ENCODE measurements around the gene PLEK.
"Not testable (repeated sequence)": the region's sequence is repeated elsewhere in the genome, so short reads cannot be mapped to it uniquely, and the experiment has no call there.

Gene PLEK, protein sequence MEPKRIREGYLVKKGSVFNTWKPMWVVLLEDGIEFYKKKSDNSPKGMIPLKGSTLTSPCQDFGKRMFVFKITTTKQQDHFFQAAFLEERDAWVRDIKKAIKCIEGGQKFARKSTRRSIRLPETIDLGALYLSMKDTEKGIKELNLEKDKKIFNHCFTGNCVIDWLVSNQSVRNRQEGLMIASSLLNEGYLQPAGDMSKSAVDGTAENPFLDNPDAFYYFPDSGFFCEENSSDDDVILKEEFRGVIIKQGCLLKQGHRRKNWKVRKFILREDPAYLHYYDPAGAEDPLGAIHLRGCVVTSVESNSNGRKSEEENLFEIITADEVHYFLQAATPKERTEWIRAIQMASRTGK

DNA sequence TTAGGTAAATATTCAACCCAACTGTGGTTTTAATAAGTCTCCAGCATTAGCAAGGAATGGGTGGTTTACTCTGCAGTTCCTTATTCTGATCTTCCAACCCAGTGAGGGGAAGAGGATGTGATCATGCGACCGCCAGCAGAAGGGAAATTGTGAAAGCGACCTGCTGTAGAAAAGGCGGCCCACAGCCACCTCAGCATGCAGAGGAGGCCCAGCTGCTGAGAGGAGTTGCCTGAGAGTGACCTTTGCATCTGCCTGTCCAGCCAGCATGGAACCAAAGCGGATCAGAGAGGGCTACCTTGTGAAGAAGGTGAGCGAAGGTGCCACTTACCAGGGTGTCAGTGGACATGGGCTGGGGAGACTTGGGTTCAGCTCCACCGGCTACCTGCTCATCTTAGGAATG, at the start of gene PLEK:
Gene PLEK, plus strand, starts transcription at position 196 of the 400 bp plus-strand sequence. Its CDS starts 70 bp downstream, at position 266.
- peak; percentile 19 for DNase-seq (ENCODE audit: low spot score)

DNA sequence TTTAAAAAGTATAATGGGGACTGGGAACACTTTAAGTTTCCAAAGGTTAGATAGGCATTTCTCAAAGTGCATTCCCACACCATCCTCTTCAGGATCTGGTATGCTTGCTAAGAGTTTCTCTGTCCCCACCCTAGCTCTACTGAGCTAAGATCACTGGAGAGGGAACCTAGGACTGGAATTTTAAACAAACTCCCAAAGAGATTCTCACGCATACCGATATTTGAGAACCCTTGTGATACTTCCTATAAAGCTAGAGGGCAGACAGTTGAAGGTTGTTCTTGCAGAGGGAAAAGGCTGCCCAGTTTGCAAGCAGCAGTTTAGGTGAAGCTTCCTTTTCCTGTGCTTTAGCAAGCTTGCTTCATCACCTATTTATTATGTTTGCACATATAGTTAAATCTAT, 49.0 kb upstream of the PLEK start:
- DNase-seq (ENCODE audit: low spot score) = no peak

DNA sequence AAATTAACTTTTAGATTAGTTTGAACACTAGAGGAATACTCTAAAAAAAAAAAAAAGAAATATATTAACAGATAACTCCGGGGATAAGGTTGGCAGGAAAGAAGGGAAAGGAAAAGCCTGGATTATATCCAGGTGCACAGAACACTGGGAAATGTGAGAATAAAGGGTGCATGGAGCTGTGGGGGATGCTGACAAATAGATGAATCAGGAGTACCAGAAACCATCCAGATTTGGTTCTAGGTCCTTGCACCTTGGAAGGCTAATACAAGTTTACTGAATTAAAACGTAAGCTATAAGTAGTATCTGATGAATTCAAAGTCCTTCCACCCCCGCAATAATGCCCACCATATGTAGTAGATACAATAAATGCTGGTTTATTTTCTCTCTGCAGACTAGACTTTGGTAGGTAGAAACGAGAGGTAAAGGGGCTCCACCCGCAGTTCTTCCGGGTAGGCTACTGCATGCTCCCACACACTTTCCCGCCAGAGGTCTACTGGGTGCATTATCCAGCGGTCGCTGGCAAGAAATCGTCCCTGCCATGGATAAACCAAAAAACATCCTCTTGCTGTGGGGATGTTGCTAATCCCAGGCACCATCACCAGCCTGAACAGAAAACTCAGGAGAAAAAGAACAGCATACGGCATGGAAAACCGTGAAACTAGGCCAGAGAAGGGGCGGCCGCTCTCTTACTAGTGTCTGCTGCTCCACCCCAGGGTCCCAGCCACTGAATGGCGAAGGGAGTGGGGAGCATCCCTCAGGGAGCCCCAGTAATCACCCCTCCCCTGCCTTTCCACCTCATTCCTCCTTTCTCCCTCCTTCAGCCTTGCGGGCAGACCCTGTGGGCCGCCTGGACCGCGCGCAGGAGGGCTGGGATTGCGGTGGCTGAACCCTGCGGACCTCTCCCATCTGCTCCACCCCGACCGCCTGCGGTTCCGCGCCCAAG, 46.8 kb upstream of the PLEK start:
- DNase-seq (ENCODE audit: low spot score) = no peak

DNA sequence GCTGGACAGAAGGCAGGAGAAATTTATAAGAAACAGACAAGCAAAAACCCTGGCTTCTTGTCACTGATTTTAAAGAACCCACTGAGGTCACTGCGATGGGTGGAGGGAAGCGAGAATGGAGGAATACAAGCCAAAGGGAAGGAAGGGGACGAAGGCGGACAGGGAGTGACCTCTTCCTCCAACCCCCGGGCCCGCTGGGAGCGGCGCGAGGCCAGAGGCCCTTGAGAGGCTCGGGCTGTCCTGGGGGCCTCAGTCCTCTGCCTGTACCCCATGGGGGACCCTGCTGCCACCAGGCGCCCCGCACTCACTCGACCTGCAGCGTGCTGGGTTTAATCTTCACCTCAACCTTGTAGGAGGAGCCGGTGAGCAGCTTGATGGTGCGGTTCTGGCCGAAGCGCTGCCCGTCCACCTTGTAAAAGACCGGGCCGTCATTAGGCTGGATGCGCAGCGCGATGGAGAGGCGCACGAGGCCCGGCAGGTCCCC, 46.1 kb upstream of the PLEK start:
- DNase-seq (ENCODE audit: low spot score) = no peak

DNA sequence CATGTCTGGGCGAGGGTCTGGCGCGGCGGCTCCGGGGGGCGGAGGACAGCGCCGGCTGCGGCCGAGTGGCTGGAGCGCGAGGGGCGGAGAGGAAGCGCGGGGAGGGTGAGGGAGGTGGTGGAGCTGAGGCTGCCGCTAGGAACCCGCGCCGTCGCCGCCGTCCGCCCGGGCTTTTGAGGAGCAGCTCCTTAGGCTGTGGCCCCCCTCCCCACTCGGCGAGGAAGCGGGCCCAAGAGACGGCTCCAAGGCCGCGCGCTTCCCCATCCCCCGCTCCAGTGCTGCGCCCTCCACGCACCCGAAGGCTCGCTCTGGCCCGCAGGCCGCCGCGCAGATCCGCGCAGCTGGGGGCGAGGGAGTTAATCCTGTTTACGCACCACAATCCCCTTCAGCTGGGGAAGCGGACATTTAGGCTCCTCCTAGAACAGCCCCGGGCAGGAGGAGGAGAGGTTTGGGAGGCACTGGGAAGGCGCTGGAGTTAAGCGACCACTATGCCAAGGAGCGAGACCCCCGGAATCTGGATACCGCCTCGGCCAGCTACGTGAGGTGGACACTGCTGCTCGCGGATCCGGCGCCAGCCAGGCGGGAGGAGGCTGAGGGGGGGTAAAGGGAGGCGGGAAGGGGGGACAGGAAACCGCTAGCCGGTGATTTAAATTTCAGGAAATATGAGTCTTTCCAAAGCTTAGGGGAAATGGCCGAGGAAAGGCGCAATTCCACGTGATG, 45.5 kb upstream of the PLEK start, which contains the start of gene CNRIP1:
Gene CNRIP1, minus strand, starts transcription at position 552 of the 720 bp plus-strand sequence. Its CDS starts 549 bp downstream, at position 3.
- DNase-seq (ENCODE audit: low spot score) = no peak

DNA sequence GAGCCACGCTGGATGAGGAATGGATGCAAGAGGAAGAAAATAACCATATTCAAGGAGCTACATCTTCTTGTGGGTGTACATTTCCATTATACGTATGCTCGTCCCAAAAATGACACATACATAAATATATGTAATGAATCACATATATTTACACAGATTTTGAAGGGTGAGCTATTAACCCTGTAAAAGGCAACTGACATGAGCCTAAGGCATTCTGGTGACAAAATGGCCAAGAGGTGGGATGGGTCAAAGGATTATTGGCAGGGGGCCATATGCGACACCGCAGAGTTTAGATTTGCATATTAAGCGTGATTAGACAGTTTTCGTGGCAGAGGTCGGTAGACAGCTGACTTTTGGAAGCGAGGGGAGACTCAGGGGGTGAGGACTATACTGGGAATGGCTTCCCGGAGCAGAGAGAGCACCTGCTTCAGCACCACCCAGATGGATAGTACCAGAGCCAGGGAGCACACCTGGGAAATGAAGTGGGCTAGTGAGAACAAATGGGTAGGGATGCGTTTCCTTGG, 44.9 kb upstream of the PLEK start:
- no peak for DNase-seq (ENCODE audit: low spot score)

DNA sequence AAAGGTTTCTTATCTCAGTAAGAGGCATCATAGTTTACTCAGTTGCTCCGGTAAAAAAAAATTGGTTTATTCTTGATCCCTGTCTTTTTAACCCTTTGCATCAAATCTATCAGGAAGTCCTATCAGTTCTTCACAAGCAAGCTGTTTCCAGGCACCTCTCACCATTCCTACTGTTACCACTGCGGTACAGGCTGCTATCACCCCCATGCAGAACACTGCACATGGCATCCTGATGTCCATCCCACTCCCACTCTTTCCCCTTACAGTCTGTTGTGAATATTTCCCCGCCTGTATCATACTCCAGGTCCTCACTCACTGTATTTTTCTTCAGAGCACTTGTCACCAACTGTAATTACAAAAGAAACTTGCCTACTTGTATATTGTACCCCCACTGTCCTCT, 40.0 kb upstream of the PLEK start:
- DNase-seq (ENCODE audit: low spot score) = no peak

DNA sequence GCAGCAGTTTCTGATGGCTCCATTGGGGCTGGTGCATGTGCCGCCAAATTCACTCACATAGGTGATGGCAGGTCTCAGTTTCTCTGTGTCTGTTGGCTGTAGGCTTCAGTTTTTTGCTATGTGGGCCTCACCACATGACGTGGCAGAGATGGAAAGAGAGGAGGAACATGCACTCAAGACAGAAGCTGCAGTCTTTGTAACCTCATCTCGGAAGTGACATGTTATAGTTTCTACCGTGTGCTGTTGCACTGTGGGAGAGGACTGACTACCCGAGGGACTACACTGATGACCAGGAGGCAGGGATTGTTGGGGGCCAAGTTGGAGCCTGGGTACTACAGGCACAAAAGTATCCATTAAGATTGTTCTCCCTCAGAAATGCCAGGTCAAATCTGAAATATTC, 36.2 kb upstream of the PLEK start:
- no peak for DNase-seq (ENCODE audit: low spot score)

DNA sequence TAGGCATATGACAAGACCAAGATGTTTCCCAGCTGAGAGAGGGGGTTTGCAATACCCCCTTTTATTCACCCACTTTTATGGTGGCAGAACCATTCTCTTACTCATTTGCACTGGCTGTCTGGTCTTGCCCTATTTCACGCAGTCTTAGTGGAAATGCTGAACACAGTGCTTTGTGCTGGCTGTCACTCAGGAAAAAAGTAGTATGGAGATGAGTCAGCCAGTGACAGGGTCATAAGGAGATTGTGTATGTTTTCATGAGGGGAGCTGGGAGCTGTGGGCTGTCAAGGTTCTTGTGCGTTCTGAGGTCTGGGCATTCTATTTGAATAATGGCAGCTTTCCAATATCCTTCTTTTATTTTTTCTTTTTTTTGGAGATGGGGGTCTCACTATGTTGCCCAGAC, 34.4 kb upstream of the PLEK start:
- DNase-seq (ENCODE audit: low spot score) = no peak

DNA sequence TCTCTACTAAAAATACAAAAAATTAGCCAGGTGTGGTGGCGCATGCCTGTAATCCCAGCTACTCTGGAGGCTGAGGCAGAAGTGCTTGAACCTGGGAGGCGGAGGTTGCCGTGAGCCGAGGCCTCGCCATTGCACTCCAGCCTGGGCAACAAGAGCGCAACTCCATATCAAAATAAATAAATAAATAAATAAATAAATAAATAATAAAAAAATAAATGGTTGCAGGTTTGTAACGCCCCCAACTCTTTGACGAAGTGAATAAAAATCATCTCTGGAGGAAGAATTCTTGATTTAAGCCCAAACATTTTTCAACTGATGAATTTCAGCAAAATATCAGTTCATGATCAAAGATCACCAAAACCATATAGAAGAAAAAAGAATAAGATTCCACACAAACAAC, 32.1 kb upstream of the PLEK start:
- DNase-seq (ENCODE audit: low spot score) = no peak

DNA sequence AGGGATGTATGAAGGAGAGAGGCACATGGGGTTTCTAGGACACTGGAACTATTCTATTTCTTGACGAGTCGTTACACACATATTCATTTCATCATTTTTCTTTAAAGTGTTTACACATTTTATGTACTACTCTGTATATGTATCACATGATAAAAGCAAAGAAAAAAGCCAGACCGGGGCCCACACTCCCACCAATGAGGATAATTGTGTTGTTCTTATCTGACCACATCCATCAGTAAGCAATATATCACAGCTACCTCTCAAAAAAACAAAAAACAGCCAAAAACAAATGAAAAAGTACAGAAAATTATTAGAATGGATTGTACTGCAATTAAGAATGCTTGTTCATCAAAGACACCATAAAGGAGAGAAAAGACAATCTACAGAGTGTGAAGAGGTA, 31.2 kb upstream of the PLEK start:
- DNase-seq (ENCODE audit: low spot score) = no peak

DNA sequence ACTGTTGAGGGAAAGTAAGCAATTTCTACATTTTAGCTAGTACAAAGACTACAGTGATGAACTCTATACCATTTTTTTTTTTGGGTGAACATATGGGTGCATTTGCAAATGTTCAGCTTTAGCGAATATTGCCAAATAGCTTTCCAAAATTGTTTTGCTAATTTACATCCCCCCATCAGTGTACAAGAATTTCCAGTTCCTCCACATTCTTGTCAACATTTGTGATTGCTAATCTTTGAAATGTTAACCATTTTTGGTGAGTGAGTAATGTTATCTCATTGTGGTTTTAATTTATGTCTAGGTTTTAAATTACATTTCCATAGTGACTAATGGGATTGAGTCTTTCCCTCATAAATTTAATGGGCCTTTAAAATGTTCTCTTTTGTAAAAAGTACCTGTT, 28.9 kb upstream of the PLEK start:
- no peak for DNase-seq (ENCODE audit: low spot score)

DNA sequence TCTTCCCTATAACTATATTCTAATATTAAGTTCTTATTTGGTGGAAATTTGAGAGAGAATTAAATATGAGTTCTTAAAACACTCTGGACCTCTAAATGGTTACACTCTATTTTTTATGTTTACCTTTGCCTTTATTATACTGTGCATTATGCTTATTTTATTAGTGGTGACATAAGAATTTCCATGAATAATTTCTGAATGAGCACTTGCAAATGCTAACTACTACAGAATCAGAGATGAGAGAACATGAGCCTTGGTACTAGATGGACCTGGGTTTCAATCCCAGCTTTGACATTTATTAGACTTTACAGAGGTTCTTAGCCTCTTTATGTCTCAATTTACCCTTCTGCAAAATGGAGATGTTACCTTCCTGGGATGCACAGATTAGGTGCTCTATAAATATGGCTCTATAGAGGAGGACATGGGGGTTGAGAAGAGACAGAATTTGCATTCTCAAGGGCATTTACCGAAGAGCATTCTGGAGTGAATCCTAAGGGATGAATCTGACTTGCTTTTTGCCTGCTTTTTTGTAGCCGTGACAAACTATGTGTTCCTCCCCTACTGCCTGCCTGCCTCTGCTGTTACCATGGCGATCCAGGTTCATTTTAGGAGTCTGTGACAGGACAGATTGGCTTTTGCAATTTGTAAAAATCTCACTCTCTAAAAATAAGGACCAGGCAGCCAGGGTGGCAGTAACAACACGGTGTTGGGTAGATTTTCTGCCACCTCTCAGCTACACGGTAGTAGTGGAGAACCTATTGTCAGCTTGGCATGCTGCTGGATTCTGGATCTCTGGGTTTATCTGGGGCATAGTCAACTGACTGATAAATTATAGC, 24.6 kb upstream of the PLEK start:
- DNase-seq (ENCODE audit: low spot score) = no peak

DNA sequence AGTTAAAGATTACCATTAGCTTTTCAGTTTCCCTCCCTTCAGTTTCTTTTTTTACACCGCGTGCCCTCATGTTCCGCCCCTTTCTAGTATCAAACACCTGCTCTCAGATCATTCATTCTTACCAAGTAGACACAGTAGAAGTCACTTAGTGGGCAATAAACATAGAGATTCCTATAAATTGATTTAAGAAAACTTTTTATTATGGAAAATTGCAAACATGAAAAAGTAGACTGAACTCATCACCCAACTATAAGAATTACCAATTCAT, 24.1 kb upstream of the PLEK start:
- no peak for DNase-seq (ENCODE audit: low spot score)

DNA sequence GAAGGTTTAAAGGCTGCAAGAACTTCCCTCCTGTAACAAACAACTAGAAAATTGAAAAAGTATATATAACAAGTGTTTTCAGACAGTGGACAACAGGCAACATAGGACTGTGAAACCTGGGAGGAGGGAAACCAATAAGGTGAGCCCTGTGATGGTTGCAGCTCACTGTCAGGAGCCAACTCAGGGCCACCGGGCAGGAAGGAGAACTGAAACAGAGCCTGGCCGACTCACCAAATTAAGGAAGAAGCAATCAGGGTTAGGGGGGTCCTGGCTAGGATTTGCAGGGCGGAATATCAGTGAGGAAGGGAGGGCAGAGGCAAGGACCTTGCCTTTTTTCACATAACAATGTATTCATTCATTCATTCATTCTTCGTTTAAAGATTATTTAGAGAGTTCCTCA, 23.5 kb upstream of the PLEK start:
- no peak for DNase-seq (ENCODE audit: low spot score)

DNA sequence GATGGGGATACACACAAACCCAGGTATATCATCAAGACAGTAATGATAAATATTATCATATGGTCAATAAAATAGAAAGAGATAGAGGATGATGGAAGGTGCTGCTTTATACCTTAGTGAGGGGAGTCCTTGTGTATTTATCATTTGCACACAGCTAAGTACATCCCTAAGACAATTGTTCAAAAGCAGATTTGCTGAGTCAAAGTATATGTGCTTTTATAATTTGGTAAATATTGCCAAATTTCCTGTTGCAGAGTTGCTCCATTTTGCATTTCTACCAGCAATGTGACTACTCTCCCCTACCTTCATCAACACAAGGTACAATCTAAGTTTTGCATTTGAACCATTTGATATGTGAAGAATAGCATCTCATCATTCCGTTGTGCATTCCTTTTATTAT, 22.6 kb upstream of the PLEK start:
- DNase-seq (ENCODE audit: low spot score) = no peak

DNA sequence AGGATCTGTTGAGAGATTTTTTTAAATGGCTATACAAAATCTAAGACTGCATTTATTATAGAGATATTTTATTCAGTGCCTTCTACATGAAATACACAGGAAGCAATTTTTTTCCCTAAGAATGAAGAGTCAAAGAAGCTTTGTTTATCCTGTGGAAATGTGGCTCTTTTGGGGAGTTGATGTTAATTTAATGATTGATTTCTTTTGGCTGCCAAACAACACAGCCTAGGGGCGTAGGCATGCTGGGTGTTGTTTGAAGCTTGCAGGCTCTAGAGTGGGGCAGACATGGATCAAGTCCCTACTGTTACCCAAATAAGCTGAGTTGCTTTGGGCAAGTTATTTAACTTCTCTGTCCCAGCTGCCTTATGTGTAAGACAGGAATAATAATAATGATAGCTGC, 21.1 kb upstream of the PLEK start:
- no peak for DNase-seq (ENCODE audit: low spot score)

DNA sequence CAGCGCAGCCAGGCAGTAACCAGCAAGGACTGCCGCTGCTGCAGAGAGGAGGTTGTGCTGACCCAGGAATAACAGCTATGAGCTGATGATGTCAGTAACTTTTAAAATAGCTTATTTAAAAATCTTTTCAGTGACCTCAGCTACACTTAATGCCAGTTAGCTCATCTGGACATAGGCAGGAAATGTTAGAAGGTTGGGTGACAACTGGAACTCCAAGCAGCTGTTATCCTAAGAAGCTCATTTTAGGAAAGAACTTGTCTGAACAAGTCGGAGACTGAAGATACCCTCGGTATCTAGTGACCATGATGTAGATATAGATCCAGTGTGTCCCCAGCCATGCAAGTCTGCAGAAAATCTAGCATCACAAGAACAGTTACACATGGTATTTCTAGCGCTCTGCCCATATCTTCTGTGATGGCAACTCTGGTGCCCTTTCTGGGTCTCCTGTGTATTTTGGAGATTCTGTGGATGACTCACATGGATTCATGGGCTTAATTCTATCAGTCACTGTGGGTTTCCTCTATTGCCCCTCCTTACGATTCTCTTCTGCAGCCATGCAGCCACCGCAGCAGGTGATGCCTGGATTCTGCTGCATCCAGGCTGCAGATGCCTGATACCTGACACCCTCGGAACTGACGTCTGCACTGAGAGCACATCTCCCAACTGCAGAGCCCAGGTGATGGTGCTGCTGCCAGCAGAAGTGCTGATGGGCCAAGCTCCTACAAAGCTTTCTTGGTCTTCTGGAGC, 19.8 kb upstream of the PLEK start:
- no peak for DNase-seq (ENCODE audit: low spot score)

DNA sequence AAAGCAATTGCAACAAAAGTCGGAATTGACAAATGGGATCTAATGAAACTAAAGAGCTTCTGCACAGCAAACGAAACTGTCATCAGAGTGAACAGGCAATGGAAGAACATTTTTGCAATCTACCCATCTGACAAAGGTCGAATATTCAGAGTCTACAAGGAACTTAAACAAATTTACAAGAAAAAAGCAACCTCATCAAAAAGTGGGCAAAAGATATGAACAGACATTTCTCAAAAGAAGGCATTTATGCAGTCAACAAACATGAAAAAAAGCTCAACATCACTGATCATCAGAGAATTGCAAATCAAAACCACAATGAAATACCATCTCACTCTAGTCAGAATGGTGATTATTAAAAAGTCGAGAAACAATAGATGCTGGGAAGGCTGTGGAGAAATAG, 16.0 kb upstream of the PLEK start:
- not testable (repeated sequence) for DNase-seq (ENCODE audit: low spot score)

DNA sequence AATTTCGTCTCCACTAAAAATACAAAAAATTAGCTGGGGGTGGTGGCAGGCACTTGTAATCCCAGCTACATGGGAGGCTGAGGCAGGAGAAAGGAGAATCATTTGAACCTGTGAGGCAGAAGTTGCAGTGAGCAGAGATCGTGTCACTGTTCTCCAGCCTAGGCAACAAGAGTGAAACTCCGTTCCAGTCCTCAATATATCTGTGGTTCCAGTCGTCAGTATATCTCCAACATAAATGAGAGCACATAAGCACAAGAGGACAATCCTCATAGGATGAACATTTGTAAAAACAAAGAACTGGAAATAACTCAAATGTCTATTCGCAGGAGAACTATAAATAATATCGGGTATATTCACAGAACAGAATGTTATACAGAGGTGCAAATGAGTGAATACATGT, 13.1 kb upstream of the PLEK start:
- no peak for DNase-seq (ENCODE audit: low spot score)
